Stimulated activated CD4-positive, alpha-beta T cell treated with anti-CD3 and anti-CD28 coated beads, Interleukin-4, amount 100 ng/mL, for 1 hour (primary cell): ENCODE measurements around the gene NOP56.
"Not testable (repeated sequence)": the region's sequence is repeated elsewhere in the genome, so short reads cannot be mapped to it uniquely, and the experiment has no call there.

Experiments used
- DNase-seq: peaks from one replicate; pipeline ENCODE4 v3.0.0-alpha.2; 2020

Gene NOP56

GRCh38 chr20:2690213-2690612, 37.8 kb downstream of the NOP56 start:
- DNase-seq = no peak

GRCh38 chr20:2690718-2691117, 38.3 kb downstream of the NOP56 start:
- DNase-seq = no peak

GRCh38 chr20:2691127-2691526, 38.7 kb downstream of the NOP56 start:
- DNase-seq = no peak

GRCh38 chr20:2691663-2692035, 39.2 kb downstream of the NOP56 start:
- no peak for DNase-seq

- peak; percentile 20 for DNase-seq
These were observed 39.8 kb downstream of the NOP56 start, which contains the start of gene EBF4 for GRCh38 chr20:2692036-2692885. EBF4 (plus strand) TSS chr20:2692780; CDS start chr20:2693646, 866 bp downstream.

- DNase-seq = peak; percentile 30
These were observed 40.5 kb downstream of the NOP56 start for GRCh38 chr20:2692886-2693285.

- DNase-seq = peak; percentile 48
These were observed 41.0 kb downstream of the NOP56 start for GRCh38 chr20:2693286-2694007.

- DNase-seq = no peak
These were observed 41.6 kb downstream of the NOP56 start for GRCh38 chr20:2694008-2694471.

GRCh38 chr20:2694519-2694918, 42.1 kb downstream of the NOP56 start:
- DNase-seq = no peak

GRCh38 chr20:2695206-2695983, 43.0 kb downstream of the NOP56 start:
- no peak for DNase-seq

- DNase-seq = not testable (repeated sequence)
These were observed 43.6 kb downstream of the NOP56 start for GRCh38 chr20:2695984-2696525.

- no peak for DNase-seq
These were observed 44.2 kb downstream of the NOP56 start for GRCh38 chr20:2696646-2697045.

- DNase-seq = no peak
These were observed 45.3 kb downstream of the NOP56 start for GRCh38 chr20:2697768-2698167.

GRCh38 chr20:2698186-2698817, 45.9 kb downstream of the NOP56 start:
- no peak for DNase-seq

- DNase-seq = no peak
These were observed 46.5 kb downstream of the NOP56 start for GRCh38 chr20:2698912-2699311.

GRCh38 chr20:2699775-2700413, 47.5 kb downstream of the NOP56 start:
- DNase-seq = no peak

- no peak for DNase-seq
These were observed 48.6 kb downstream of the NOP56 start for GRCh38 chr20:2700913-2701620.

GRCh38 chr20:2701671-2702081, 49.2 kb downstream of the NOP56 start:
- no peak for DNase-seq

- DNase-seq = no peak
These were observed 51.5 kb downstream of the NOP56 start for GRCh38 chr20:2703716-2704475.

- no peak for DNase-seq
These were observed 53.7 kb downstream of the NOP56 start for GRCh38 chr20:2705931-2706645.
